IMR-90 (cell line): Measurements from ENCODE around the gene LDB2. TPM values are rescaled to one million over a fixed set of nuclear protein-coding genes. Genes with fewer than 3 reads are reported as not detected.

Source experiments
- ATAC-seq: fragments of 200-7000 bp; cut with Tn5 transposase; 2 replicates; pipeline ENCODE4 v1.9.1; 2020; ENCODE audit warnings: low read depth, mild to moderate bottlenecking, moderate library complexity
- BruUV-seq: library from RNA; stranded (reverse); fragments of 400-500 nt; replicated peaks from 2 replicates; lab custom pipeline; 2021; lab: Mats Ljungman, UMichigan
- CTCF ChIA-PET: fragments of 300-600 bp; formaldehyde crosslinking; extraction: SDS; loops from one replicate; lab custom pipeline; 2021; ENCODE audit warnings: antibody characterized with exemption; lab: Yijun Ruan, JAX
- POLR2A ChIA-PET: fragments of 300-600 bp; sonication (Branson Sonifier 250); formaldehyde crosslinking; loops from one replicate; lab custom pipeline; 2022; ENCODE audit warnings: antibody characterized with exemption; ENCODE audit not compliant: unreplicated experiment; lab: Charles Lee
- DNase-seq: peaks from one replicate; pipeline ENCODE4 v3.0.0; 2013
- H2AFZ ChIP-seq: replicated peaks from 2 replicates; pipeline ENCODE3; 2013; ENCODE audit warnings: low read length, mild to moderate bottlenecking; ENCODE audit not compliant: poor library complexity
- H2AK5ac ChIP-seq: 2 replicates; pipeline ENCODE4 v1.6.1; 2013; ENCODE audit warnings: low read depth, low read length, inconsistent platforms
- H2AK9ac ChIP-seq: replicated peaks from 2 replicates; pipeline ENCODE3; 2013; ENCODE audit warnings: mild to moderate bottlenecking, low read depth, low read length, moderate library complexity; ENCODE audit not compliant: poor library complexity
- H2BK120ac ChIP-seq: 2 replicates; pipeline ENCODE4 v1.6.1; 2013; ENCODE audit warnings: low read depth, low read length, inconsistent platforms
- H2BK15ac ChIP-seq: 3 replicates; pipeline ENCODE4 v1.6.1; 2013; ENCODE audit warnings: low read depth, low read length, inconsistent platforms
- H2BK20ac ChIP-seq: 2 replicates; pipeline ENCODE4 v1.6.1; 2013; ENCODE audit warnings: low read depth, mild to moderate bottlenecking, inconsistent platforms, low read length, moderate library complexity
- H2BK5ac ChIP-seq: 2 replicates; pipeline ENCODE4 v1.6.1; 2013; ENCODE audit warnings: mild to moderate bottlenecking, low read depth, low read length, inconsistent platforms; ENCODE audit not compliant: poor library complexity, severe bottlenecking
- H3K14ac ChIP-seq: replicated peaks from 2 replicates; pipeline ENCODE4 v1.6.1; 2013; ENCODE audit warnings: low read depth, low read length, inconsistent platforms
- H3K18ac ChIP-seq: 2 replicates; pipeline ENCODE4 v1.6.1; 2013; ENCODE audit warnings: low read depth, low read length, control low read depth
- H3K23ac ChIP-seq: 2 replicates; pipeline ENCODE4 v1.6.1; 2013; ENCODE audit warnings: low read depth, low read length, inconsistent platforms
- H3K27ac ChIP-seq: 2 replicates; pipeline ENCODE4 v1.5.1; 2013; ENCODE audit warnings: mild to moderate bottlenecking, control low read depth, low read length; ENCODE audit not compliant: insufficient read depth
- H3K27me3 ChIP-seq: 2 replicates; pipeline ENCODE4 v1.6.1; 2013; ENCODE audit warnings: low read length; ENCODE audit not compliant: control insufficient read depth, insufficient read depth
- H3K36me3 ChIP-seq: 2 replicates; pipeline ENCODE4 v1.6.1; 2013; ENCODE audit warnings: low read length, mixed read lengths; ENCODE audit not compliant: control insufficient read depth, insufficient read depth
- H3K4ac ChIP-seq: 2 replicates; pipeline ENCODE4 v1.6.1; 2013; ENCODE audit warnings: low read depth, low read length, inconsistent platforms
- H3K4me1 ChIP-seq: 2 replicates; pipeline ENCODE4 v1.6.1; 2013; ENCODE audit warnings: low read length, mixed read lengths; ENCODE audit not compliant: control insufficient read depth, insufficient read depth
- H3K4me2 ChIP-seq: 2 replicates; pipeline ENCODE4 v1.6.1; 2013; ENCODE audit warnings: low read depth, mild to moderate bottlenecking, control low read depth, low read length, moderate library complexity
- H3K4me3 ChIP-seq: 2 replicates; pipeline ENCODE4 v1.5.1; 2013; ENCODE audit warnings: low read depth, mild to moderate bottlenecking, control low read depth, low read length, moderate library complexity; ENCODE audit not compliant: insufficient read depth
- H3K56ac ChIP-seq: 2 replicates; pipeline ENCODE4 v1.6.1; 2013; ENCODE audit warnings: low read length, inconsistent platforms; ENCODE audit not compliant: insufficient read depth; ENCODE audit errors: extremely low read depth
- H3K79me1 ChIP-seq, 2 experiments: 2 replicates each; pipeline ENCODE4 v1.6.1; 2013; ENCODE audit warnings: low read length in 2 of 2, inconsistent platforms in 1 of 2, low read depth in 1 of 2
- H3K9ac ChIP-seq: 2 replicates; pipeline ENCODE4 v1.6.1; 2013; ENCODE audit warnings: low read depth, low read length, control low read depth
- H3K9me1 ChIP-seq: 2 replicates; pipeline ENCODE4 v1.6.1; 2013; ENCODE audit warnings: low read length, inconsistent platforms; ENCODE audit not compliant: insufficient read depth
- H3K9me3 ChIP-seq: 2 replicates; pipeline ENCODE4 v1.6.1; 2013; ENCODE audit warnings: low read length; ENCODE audit not compliant: control insufficient read depth, insufficient read depth
- H4K20me1 ChIP-seq: 2 replicates; pipeline ENCODE4 v1.6.1; 2013; ENCODE audit warnings: low read length, inconsistent platforms; ENCODE audit not compliant: insufficient read depth
- H4K5ac ChIP-seq: 2 replicates; pipeline ENCODE4 v1.6.1; 2013; ENCODE audit warnings: mild to moderate bottlenecking, low read depth, low read length, control low read depth
- H4K8ac ChIP-seq, 2 experiments: 2 replicates each; pipeline ENCODE4 v1.6.1; 2013; ENCODE audit warnings: low read depth in 2 of 2, low read length in 2 of 2, control low read depth in 1 of 2, inconsistent platforms in 1 of 2
- H4K91ac ChIP-seq: 2 replicates; pipeline ENCODE4 v1.6.1; 2013; ENCODE audit warnings: low read depth, low read length, inconsistent platforms; ENCODE audit not compliant: insufficient read depth
- BHLHE40 ChIP-seq: fragments of 150-350 bp; IDR thresholded peaks from 2 replicates; pipeline ENCODE4 v1.6.1; 2016; ENCODE audit warnings: mild to moderate bottlenecking, low read depth, low read length
- CEBPB ChIP-seq: IDR thresholded peaks from 2 replicates; pipeline ENCODE4 v1.6.1; 2012; ENCODE audit warnings: low read depth, low read length, improper control_type of control experiment
- ELK1 ChIP-seq: fragments of 150-350 bp; IDR thresholded peaks from 2 replicates; pipeline ENCODE4 v1.6.1; 2016; ENCODE audit warnings: low read depth, mild to moderate bottlenecking, low read length, moderate library complexity, borderline replicate concordance
- FOS ChIP-seq: fragments of 150-350 bp; IDR thresholded peaks from 2 replicates; pipeline ENCODE4 v1.6.1; 2016; ENCODE audit warnings: low read depth, low read length
- MXI1 ChIP-seq: IDR thresholded peaks from 2 replicates; pipeline ENCODE4 v1.6.1; 2012; ENCODE audit warnings: low read depth, mild to moderate bottlenecking, low read length, moderate library complexity, borderline replicate concordance
- POLR2A ChIP-seq: IDR thresholded peaks from 2 replicates; pipeline ENCODE4 v1.6.1; 2012; ENCODE audit warnings: mild to moderate bottlenecking, low read depth, low read length
- RAD21 ChIP-seq: IDR thresholded peaks from 2 replicates; pipeline ENCODE4 v1.6.1; 2012; ENCODE audit warnings: low read length, improper control_type of control experiment
- RCOR1 ChIP-seq: IDR thresholded peaks from 2 replicates; pipeline ENCODE4 v1.6.1; 2012; ENCODE audit warnings: mild to moderate bottlenecking, low read length, improper control_type of control experiment; ENCODE audit not compliant: insufficient replicate concordance
- USF2 ChIP-seq: fragments of 150-350 bp; IDR thresholded peaks from 2 replicates; pipeline ENCODE4 v1.6.1; 2017; ENCODE audit warnings: mild to moderate bottlenecking, antibody characterized with exemption, low read length, low read depth
- whole genome bisulfite sequencing, 2 experiments: methylation state at CpG; one replicate each; pipeline versions ENCODE4 v1.1.5 to v1.1.7; 2013; ENCODE audit warnings: missing lambda C conversion rate in 2 of 2; ENCODE audit not compliant: insufficient read length in 1 of 2; ENCODE audit errors: extremely low coverage in 2 of 2; 5-methylcytosine and 5-hydroxymethylcytosine counted together
- dilution Hi-C: fragments of 300-500 bp; cut with HindIII; formaldehyde crosslinking; loops from one replicate; pipeline ENCODE4 v1.14.3; 2018; ENCODE audit warnings: low sequenced_read_pairs; ENCODE audit not compliant: unreplicated experiment
- in situ Hi-C: fragments of 300-500 bp; cut with MboI; formaldehyde crosslinking; loops from 3 replicates; pipeline ENCODE4 v1.14.3; 2019; ENCODE audit warnings: low sequenced_read_pairs, inconsistent platforms, mixed read lengths
- intact Hi-C: fragments of 100-400 bp; cut with micrococcal nuclease; formaldehyde crosslinking; loops from 2 replicates; pipeline ENCODE4 v1.10.0; 2022
- polyA plus RNA-seq, 3 experiments: library from polyadenylated mRNA; depleted of rRNA; stranded (reverse); fragments of >200 nt; gene quantifications; 2 replicates each; pipeline ENCODE4 v1.2.3, GENCODE V29; 2012; ENCODE audit warnings: low replicate concordance in 1 of 3
- total RNA-seq: library from RNA; depleted of rRNA; stranded (reverse); fragments of >200 nt; gene quantifications from 2 replicates; pipeline ENCODE4 v1.2.3, GENCODE V29; 2012
- TF ChIP-seq, protein P1 (sequence below): conservative IDR thresholded peaks from 2 replicates; pipeline ENCODE4 v1.5.1; 2012; ENCODE audit warnings: mild to moderate bottlenecking, low read depth, low read length, improper control_type of control experiment

The LDB2 gene
- total and polyA plus RNA-seq, 2 of the 4 experiments (the other 2 are of a cell fraction), result 67.9 to 116 TPM

- H2BK5ac ChIP-seq, result peak overlapping the region; percentile 54
- H3K9me3 ChIP-seq, result no peaks in the 10 kb centered on the region
- H4K5ac ChIP-seq, result no peak overlapping the region
- H3K27ac ChIP-seq, result peak overlapping the region; percentile 6; the same call in 1 of the 2 replicates
- CTCF ChIA-PET, result interaction anchor here (0.6 to 1.3 kb wide), 2 partner anchors 16 to 20 kb away, joined by 3 to 5 read pairs; no protein-coding TSS in a partner anchor
- no peak overlapping the region for H3K56ac ChIP-seq
- peaks cover 3% of the 10 kb centered on the region; the same call in 1 of the 2 replicates for H4K20me1 ChIP-seq
- ATAC-seq (peak; percentile 78), DNase-seq (peak; percentile 95)
- no peaks in the 10 kb centered on the region for H3K36me3 ChIP-seq
- H3K4ac ChIP-seq, result peak overlapping the region; percentile 76
- peaks cover 13% of the 10 kb centered on the region for H3K9me1 ChIP-seq
- 0% methylated on average over 1 of the region's 3 CpGs; no CpG with 5 or more reads in 1 of the 2 experiments for WGBS, 2 experiments
- peak overlapping the region; percentile 81 for H2BK120ac ChIP-seq
- peak overlapping the region; percentile 68 for H2BK20ac ChIP-seq
- H2AK9ac ChIP-seq, result peak overlapping the region; percentile 35
- peak overlapping the region; percentile 50 for H4K91ac ChIP-seq
- no peaks in the 10 kb centered on the region for H3K27me3 ChIP-seq
- no TSS peak for BruUV-seq
- 0 out of 2 replicates have a peak overlapping the region, but pooled peaks have one; percentile 17 for H3K14ac ChIP-seq
- H3K4me1 ChIP-seq, result peaks cover 20% of the 10 kb centered on the region
- POLR2A ChIA-PET, result no interaction called here
- peak overlapping the region; percentile 55 for H2AFZ ChIP-seq
- peak overlapping the region; percentile 82 for H2AK5ac ChIP-seq
- peak overlapping the region; percentile 74; the same call in 1 of the 2 replicates for H3K18ac ChIP-seq
- in situ Hi-C loops (no loop called here), dilution Hi-C loops (no loop called here), intact Hi-C loops (no loop called here)
- H3K9ac ChIP-seq, result no peak overlapping the region
- no peak overlapping the region for H3K4me3 ChIP-seq
- peak overlapping the region in 1 of 2 experiments; percentile 55; a peak in 1 of 4 replicates for H4K8ac ChIP-seq
- H3K23ac ChIP-seq, result no peak overlapping the region
- peaks cover 0 to 12% of the 10 kb centered on the region in 2 experiments; a peak in 2 of 4 replicates for H3K79me1 ChIP-seq
- TF ChIP-seq USF2, result no peak
- TF ChIP-seq MXI1, result no peak
- TF ChIP-seq RAD21, result no peak
- TF ChIP-seq CEBPB, result peak; percentile 69
- TF ChIP-seq BHLHE40, result peak; percentile 65
- TF ChIP-seq POLR2A, result no peak
- TF ChIP-seq, protein P1, sequence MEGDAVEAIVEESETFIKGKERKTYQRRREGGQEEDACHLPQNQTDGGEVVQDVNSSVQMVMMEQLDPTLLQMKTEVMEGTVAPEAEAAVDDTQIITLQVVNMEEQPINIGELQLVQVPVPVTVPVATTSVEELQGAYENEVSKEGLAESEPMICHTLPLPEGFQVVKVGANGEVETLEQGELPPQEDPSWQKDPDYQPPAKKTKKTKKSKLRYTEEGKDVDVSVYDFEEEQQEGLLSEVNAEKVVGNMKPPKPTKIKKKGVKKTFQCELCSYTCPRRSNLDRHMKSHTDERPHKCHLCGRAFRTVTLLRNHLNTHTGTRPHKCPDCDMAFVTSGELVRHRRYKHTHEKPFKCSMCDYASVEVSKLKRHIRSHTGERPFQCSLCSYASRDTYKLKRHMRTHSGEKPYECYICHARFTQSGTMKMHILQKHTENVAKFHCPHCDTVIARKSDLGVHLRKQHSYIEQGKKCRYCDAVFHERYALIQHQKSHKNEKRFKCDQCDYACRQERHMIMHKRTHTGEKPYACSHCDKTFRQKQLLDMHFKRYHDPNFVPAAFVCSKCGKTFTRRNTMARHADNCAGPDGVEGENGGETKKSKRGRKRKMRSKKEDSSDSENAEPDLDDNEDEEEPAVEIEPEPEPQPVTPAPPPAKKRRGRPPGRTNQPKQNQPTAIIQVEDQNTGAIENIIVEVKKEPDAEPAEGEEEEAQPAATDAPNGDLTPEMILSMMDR, result no peak
- no peak for TF ChIP-seq ELK1
- TF ChIP-seq RCOR1, result no peak
- TF ChIP-seq FOS, result peak; percentile 91
- peak overlapping the region; percentile 54; the same call in 1 of the 3 replicates for H2BK15ac ChIP-seq
- peak overlapping the region; percentile 63; the same call in 1 of the 2 replicates for H3K4me2 ChIP-seq
These were observed 231.0 kb downstream of the LDB2 start for GRCh38 chr4:16667464-16667863.
